ENCODE results near the gene HOXD3.

- TF ChIP-seq POLR2A (IDR thresholded peaks at IDR 0.05) = no peak
- TF ChIP-seq CTCF (IDR thresholded peaks at IDR 0.05 in 8 of 11, conservative IDR thresholded peaks at IDR 0.05 in 3 of 11) = no peak
- TF ChIP-seq POLR2AphosphoS5 (IDR thresholded peaks at IDR 0.05) = no peak
Measured at GRCh38 chr2:176111846-176112374, 45.2 kb upstream of the HOXD3 start.

Data from spleen (tissue), 7 donors.